H1 (cell line): ENCODE results near the gene DCTN3. TPM values are rescaled to one million over a fixed set of nuclear protein-coding genes. Genes with fewer than 3 reads are reported as not detected.

Source experiments
- CBX5 ChIP-seq: fragments of 300-800, 300-1000 bp; sonication (generic); IDR thresholded peaks from 2 replicates; pipeline ENCODE4 v1.7.1; 2016; ENCODE audit warnings: antibody characterized with exemption, low read length, low read depth
- JUND ChIP-seq: IDR thresholded peaks from 2 replicates; pipeline ENCODE4 v1.6.1; 2011; ENCODE audit warnings: mild to moderate bottlenecking, improper control_type of control experiment, low read length
- NRF1 ChIP-seq: IDR thresholded peaks from 2 replicates; pipeline ENCODE4 v1.6.1; 2011; ENCODE audit warnings: mild to moderate bottlenecking, low read depth, low read length, improper control_type of control experiment
- RXRA ChIP-seq: IDR thresholded peaks from 2 replicates; pipeline ENCODE4 v1.6.1; 2011; ENCODE audit warnings: low read depth, mild to moderate bottlenecking, low read length, moderate library complexity; ENCODE audit not compliant: insufficient read depth
- SRF ChIP-seq: IDR thresholded peaks from 2 replicates; pipeline ENCODE4 v1.6.1; 2011; ENCODE audit warnings: mild to moderate bottlenecking, low read depth, low read length, moderate library complexity
- polyA plus RNA-seq, 7 experiments: library from polyadenylated mRNA; depleted of rRNA in 3 of 7; stranded (reverse) in 5 of 7; unstranded in 2 of 7; fragments of >200 nt in 5 of 7; fragments of 200-250 nt in 2 of 7; gene quantifications; 1 replicate in 5 of 7; 2 replicates in 1 of 7; 4 replicates in 1 of 7; pipeline versions ENCODE4 v1.2.1 to v1.2.3, GENCODE V29; 2011 to 2013; ENCODE audit warnings: missing spikeins in 2 of 7, mixed read lengths in 2 of 7
- total RNA-seq: library from RNA; stranded (reverse); fragmentation: NEBNext Ultra II Directional; extraction: Animal tissue kit (Norgen Biotek cat#: 25700); gene quantifications from 2 replicates; pipeline ENCODE4 v1.2.1, GENCODE V29; 2021

Gene DCTN3
- total and polyA plus RNA-seq, 2 of the 8 experiments (the other 6 are each of a cell fraction or from before 2014, with no cell fraction given): 25.6 to 39.2 TPM

DNA sequence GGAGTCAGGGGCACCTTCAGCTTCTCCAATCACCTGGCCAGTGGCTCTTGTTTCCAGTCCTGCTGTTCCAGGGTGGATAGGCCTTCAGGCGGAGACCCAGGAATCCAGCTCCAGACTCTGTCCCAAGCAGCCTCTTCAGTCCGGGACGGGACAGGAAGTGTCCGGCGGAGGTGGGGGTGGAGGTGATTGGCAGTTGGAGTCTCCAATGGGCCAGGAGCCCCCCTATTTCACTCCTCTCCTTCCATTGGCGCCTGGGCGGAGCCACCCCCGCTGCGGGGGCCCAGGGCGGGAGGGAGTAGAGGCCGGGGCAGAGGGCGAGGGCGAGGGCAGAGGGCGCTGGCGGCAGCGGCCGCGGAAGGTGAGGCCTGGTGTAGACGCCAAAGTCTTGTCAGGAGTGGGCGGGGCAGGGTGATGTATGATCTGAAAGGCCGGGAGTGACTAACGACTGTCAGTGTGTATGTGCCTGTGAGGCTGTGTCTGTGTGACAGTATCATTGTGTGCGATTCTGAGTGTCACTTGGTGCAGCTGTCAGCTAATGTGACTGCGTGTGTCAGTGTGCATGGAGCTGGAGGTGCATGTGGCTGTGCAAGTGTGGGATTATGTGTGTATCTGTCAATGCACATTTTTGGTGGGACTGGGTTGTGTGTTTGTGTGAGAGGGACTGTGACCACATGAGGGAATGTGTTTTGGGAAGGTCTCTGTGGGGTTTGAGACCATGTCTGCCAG is 31.7 kb upstream of the DCTN3 start, which contains the start of gene IL11RA (continued):
- no peak for TF ChIP-seq CBX5
- no peak for TF ChIP-seq SRF
- TF ChIP-seq NRF1: no peak
- TF ChIP-seq JUND: no peak
- no peak for TF ChIP-seq RXRA
- TF ChIP-seq, all 59 proteins: peak for 13
